ENCODE data around the gene DACH1. TPM values are rescaled to one million over a fixed set of nuclear protein-coding genes. Genes with fewer than 3 reads are reported as not detected.

The DACH1 gene
- polyA plus RNA-seq, 3 donors: 0.03 to 0.69 (median 0.26) TPM

DNA sequence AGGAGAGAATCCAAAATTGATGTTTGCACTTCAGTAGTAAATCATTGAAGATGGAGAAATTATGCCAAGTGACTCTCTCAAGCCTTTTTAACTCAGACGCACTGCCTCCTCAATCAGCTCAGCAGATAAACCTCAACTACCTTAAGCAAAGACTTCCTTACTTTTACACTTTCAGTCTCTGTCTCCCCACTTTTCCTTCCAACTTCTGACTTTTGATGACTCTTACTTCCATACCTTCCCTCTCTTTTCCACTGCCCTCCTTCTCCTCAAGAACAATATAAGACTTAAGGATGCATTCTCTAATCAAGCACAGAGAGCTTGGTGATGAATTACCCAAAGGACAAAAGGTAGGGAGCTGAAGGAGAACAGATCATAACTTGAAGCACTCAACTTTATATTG lies 4.8 kb upstream of the DACH1 start:
- Histone ChIP-seq H3K9me3 (replicated peaks in 1 of 2; ENCODE audit: control insufficient read depth in 1 of 2, insufficient read depth in 1 of 2, low read length in 2 of 2) (no peaks in the 10 kb centered on the region), H3K9ac (ENCODE audit: insufficient read depth, low read length, poor library complexity, severe bottlenecking) (no peak overlapping the region), H3K4me2 (replicated peaks; ENCODE audit: extremely low read depth, low read length, poor library complexity, severe bottlenecking) (no peak overlapping the region), H4K20me1 (ENCODE audit: insufficient read depth, low read length) (no peaks in the 10 kb centered on the region), H3K4me1 (ENCODE audit: control insufficient read depth in 1 of 2, insufficient read depth in 2 of 2, low read length in 2 of 2) (peaks cover 0 to 5% of the 10 kb centered on the region in 2 donors), H2AFZ (ENCODE audit: insufficient read depth, low read depth, low read length, poor library complexity, severe bottlenecking) (no peak overlapping the region), H3K27ac (ENCODE audit: low read depth in 1 of 2, low read length in 2 of 2) (no peak overlapping the region), H3K36me3 (replicated peaks in 1 of 2; ENCODE audit: control insufficient read depth in 1 of 2, insufficient read depth in 2 of 2, low read length in 2 of 2) (no peaks in the 10 kb centered on the region), H3K4me3 (replicated peaks in 1 of 3; ENCODE audit: low read depth in 2 of 3, low read length in 3 of 3) (no peak overlapping the region), H3K27me3 (ENCODE audit: control insufficient read depth in 2 of 2, insufficient read depth in 2 of 2, low read length in 2 of 2) (peaks cover 6 to 23% of the 10 kb centered on the region in 2 donors), H3K79me2 (ENCODE audit: insufficient read depth, low read length) (no peaks in the 10 kb centered on the region)
- peaks cover 10 to 20% (median 19%) of the 10 kb centered on the region in 3 donors for H3K27me3 Mint-ChIP-seq (ENCODE audit: low read depth in 3 of 3)
- no peak overlapping the region for H3K27ac Mint-ChIP-seq
- H3K4me1 Mint-ChIP-seq: peaks cover 21% of the 10 kb centered on the region
- H3K36me3 Mint-ChIP-seq: peaks cover 0 to 2% of the 10 kb centered on the region in 2 donors
- no peak overlapping the region for H3K4me3 Mint-ChIP-seq
- no peak for DNase-seq
- peaks cover 0 to 2% (median 0%) of the 10 kb centered on the region in 7 donors for H3K9me3 Mint-ChIP-seq
- intact Hi-C loops (cut with micrococcal nuclease): no loop called here
- WGBS (ENCODE audit: insufficient coverage): 100% methylated on average over 1 of the region's 1 CpG
- TF ChIP-seq, protein P1, sequence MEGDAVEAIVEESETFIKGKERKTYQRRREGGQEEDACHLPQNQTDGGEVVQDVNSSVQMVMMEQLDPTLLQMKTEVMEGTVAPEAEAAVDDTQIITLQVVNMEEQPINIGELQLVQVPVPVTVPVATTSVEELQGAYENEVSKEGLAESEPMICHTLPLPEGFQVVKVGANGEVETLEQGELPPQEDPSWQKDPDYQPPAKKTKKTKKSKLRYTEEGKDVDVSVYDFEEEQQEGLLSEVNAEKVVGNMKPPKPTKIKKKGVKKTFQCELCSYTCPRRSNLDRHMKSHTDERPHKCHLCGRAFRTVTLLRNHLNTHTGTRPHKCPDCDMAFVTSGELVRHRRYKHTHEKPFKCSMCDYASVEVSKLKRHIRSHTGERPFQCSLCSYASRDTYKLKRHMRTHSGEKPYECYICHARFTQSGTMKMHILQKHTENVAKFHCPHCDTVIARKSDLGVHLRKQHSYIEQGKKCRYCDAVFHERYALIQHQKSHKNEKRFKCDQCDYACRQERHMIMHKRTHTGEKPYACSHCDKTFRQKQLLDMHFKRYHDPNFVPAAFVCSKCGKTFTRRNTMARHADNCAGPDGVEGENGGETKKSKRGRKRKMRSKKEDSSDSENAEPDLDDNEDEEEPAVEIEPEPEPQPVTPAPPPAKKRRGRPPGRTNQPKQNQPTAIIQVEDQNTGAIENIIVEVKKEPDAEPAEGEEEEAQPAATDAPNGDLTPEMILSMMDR (IDR thresholded peaks at IDR 0.05): no peak

DNA sequence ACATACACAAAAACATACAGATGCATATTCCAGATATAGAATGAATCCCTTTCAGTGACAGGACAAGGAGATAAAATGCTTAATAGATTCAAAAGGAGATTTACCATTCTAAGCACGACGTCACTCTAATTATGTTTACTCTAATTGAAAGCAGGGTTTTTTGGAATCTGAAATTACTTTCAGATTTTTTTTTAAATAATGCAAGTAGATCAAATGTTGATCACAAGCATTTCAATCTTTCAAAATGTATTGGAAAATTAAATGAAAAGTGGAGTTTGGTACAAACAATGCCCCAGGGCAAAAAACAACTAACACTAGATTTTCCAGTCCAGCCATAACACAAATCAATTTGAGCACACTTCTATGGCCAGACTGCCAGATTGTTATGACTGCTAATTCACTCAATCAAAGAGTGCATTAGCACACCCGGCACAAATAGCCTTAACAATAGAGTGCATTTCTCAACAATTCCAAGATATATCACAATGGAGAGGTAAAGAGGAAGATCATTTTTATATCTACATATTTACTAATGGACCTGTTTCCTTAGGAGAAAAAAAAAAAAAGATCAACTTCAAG lies 4.3 kb upstream of the DACH1 start:
- no peak for DNase-seq
- no peak overlapping the region for H3K4me3 ChIP-seq (replicated peaks in 1 of 3; ENCODE audit: low read depth in 2 of 3, low read length in 3 of 3)
- H3K36me3 ChIP-seq (replicated peaks in 1 of 2; ENCODE audit: control insufficient read depth in 1 of 2, insufficient read depth in 2 of 2, low read length in 2 of 2): no peaks in the 10 kb centered on the region
- Mint-ChIP-seq H3K27ac (no peak overlapping the region), H3K36me3 (peaks cover 0 to 2% of the 10 kb centered on the region in 2 donors), H3K4me3 (no peak overlapping the region), H3K9me3 (peaks cover 0 to 2% (median 0%) of the 10 kb centered on the region in 7 donors), H3K4me1 (peaks cover 19% of the 10 kb centered on the region), H3K27me3 (ENCODE audit: low read depth in 3 of 3) (peaks cover 10 to 21% (median 19%) of the 10 kb centered on the region in 3 donors)
- no peak overlapping the region for H3K4me2 ChIP-seq (replicated peaks; ENCODE audit: extremely low read depth, low read length, poor library complexity, severe bottlenecking)
- intact Hi-C loops (cut with micrococcal nuclease): no loop called here
- H4K20me1 ChIP-seq (ENCODE audit: insufficient read depth, low read length): no peaks in the 10 kb centered on the region
- no peak overlapping the region for H2AFZ ChIP-seq (ENCODE audit: insufficient read depth, low read depth, low read length, poor library complexity, severe bottlenecking)
- WGBS (ENCODE audit: insufficient coverage): no CpG with 5 or more reads among the region's 3 CpGs
- no peak overlapping the region for H3K9ac ChIP-seq (ENCODE audit: insufficient read depth, low read length, poor library complexity, severe bottlenecking)
- H3K4me1 ChIP-seq (ENCODE audit: control insufficient read depth in 1 of 2, insufficient read depth in 2 of 2, low read length in 2 of 2): peaks cover 0 to 5% of the 10 kb centered on the region in 2 donors
- no peak overlapping the region for H3K27ac ChIP-seq (ENCODE audit: low read depth in 1 of 2, low read length in 2 of 2)
- TF ChIP-seq, protein P1 (IDR thresholded peaks at IDR 0.05): no peak
- no peaks in the 10 kb centered on the region for H3K9me3 ChIP-seq (replicated peaks in 1 of 2; ENCODE audit: control insufficient read depth in 1 of 2, insufficient read depth in 1 of 2, low read length in 2 of 2)
- peaks cover 6 to 23% of the 10 kb centered on the region in 2 donors for H3K27me3 ChIP-seq (ENCODE audit: control insufficient read depth in 2 of 2, insufficient read depth in 2 of 2, low read length in 2 of 2)
- H3K79me2 ChIP-seq (ENCODE audit: insufficient read depth, low read length): no peaks in the 10 kb centered on the region

Measured in CD14-positive monocyte (primary cell).